ENCODE data around the gene SYT8. TPM values are rescaled to one million over a fixed set of nuclear protein-coding genes. Genes with fewer than 3 reads are reported as not detected.

SYT8 gene
- total and polyA plus RNA-seq, 11 donors, result 0.08 TPM; not detected in 10

DNA sequence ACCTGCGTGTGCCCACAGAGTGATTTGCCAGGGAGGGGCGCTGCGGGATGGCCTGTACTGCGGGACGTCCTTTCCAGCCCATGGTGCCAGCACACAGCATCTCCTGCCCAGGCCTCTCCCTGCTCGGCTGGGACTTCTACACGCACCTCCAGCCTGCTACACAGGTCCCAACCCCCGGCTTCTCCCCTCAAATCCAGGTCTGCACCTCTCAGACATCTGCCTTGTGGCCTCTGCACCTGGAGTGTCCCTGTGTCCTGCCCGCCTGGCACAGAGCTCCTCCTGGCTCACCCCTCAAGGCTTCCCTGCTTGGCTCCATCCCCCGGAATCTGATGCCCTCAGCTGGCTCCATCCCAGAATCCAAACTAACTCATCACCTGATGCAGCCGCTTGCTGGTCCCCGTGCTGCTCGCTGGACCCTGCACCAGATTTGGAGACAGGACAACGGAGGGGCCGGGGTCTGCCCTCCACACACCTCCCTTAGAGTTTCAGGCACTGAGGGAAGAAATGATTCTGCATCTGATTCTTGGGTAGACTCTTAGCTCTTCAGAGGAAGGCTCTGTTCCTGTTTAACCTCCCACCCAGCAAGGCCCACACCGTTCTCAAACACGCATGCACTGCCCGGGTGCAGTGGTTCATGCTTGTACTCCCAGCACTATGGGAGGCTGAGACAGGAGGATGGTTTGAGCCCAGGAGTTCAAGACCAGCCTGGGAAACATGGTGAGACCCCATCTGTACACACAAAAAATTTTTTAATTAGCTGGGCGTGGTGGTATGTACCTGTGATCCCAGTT, 14.0 kb downstream of the SYT8 start:
- Histone ChIP-seq H3K4me1 (peaks cover 0 to 74% (median 9%) of the 10 kb centered on the region in 12 donors), H3K36me3 (no peaks in the 10 kb centered on the region), H3K27ac (no peak overlapping the region), H3K4me3 (no peak overlapping the region), H3K9me3 (no peaks in the 10 kb centered on the region), H3K27me3 (no peaks in the 10 kb centered on the region)
- 87 to 96% (median 94%) methylated on average over 14 to 19 of the region's 19 CpGs for WGBS, 4 donors
- TF ChIP-seq, protein P1, sequence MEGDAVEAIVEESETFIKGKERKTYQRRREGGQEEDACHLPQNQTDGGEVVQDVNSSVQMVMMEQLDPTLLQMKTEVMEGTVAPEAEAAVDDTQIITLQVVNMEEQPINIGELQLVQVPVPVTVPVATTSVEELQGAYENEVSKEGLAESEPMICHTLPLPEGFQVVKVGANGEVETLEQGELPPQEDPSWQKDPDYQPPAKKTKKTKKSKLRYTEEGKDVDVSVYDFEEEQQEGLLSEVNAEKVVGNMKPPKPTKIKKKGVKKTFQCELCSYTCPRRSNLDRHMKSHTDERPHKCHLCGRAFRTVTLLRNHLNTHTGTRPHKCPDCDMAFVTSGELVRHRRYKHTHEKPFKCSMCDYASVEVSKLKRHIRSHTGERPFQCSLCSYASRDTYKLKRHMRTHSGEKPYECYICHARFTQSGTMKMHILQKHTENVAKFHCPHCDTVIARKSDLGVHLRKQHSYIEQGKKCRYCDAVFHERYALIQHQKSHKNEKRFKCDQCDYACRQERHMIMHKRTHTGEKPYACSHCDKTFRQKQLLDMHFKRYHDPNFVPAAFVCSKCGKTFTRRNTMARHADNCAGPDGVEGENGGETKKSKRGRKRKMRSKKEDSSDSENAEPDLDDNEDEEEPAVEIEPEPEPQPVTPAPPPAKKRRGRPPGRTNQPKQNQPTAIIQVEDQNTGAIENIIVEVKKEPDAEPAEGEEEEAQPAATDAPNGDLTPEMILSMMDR (IDR thresholded peaks at IDR 0.05), result no peak
- TF ChIP-seq POLR2A (IDR thresholded peaks at IDR 0.05), result no peak
- no peak for ATAC-seq
- no peak for DNase-seq
- intact Hi-C loops (cut with DNase I), result loop anchor here in 1 of 10 donors (10.0 kb wide), 1 partner anchor 76 kb away; no protein-coding TSS in a partner anchor

DNA sequence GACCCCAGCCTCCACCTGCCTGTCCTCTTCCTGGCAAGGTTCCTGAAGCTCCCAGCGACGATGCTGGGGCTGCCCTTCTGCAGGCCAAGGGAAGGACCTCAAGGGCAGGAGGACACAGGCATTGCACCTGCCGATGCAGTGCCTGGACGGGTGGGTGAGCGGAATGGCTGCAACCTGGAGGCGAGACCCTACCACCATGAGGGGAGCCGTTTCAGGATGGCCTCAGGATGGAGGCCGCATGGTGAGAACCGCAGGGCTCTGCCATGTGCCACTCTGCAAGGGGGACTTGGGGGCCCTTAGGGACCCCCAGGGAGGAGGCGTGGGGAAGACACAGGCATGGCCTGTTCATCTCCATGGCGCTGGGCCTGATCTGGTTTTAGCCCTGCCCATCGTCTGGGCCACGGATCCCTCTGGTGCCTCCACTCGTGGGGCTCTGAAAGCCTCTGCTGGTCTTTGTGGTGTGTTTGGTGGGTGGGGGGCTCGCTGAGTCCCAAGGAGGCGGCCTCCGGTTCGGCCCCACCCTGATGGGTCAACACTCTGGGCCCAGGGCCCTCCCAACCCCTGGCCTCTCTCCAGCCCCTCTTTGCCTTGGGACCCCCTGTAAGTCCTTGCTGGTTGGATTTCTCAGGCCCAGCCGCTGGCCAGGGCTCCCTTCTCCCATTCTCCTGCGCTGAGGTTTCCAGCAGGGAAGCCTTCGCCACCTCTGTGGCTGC, 16.8 kb downstream of the SYT8 start:
- no peaks in the 10 kb centered on the region for H3K9me3 ChIP-seq
- H3K27me3 ChIP-seq, result no peaks in the 10 kb centered on the region
- TF ChIP-seq POLR2A (IDR thresholded peaks at IDR 0.05), result no peak
- TF ChIP-seq, protein P1 (IDR thresholded peaks at IDR 0.05), result no peak
- WGBS, 4 donors, result 92 to 97% (median 95%) methylated on average over 12 to 21 of the region's 21 CpGs
- peaks cover 0 to 73% (median 0%) of the 10 kb centered on the region in 12 donors for H3K4me1 ChIP-seq
- peak overlapping the region in 2 of 12 donors; percentile 57 to 94 for H3K27ac ChIP-seq
- intact Hi-C loops (cut with DNase I), result no loop called here
- peak overlapping the region in 1 of 12 donors; percentile 15 for H3K4me3 ChIP-seq
- no peaks in the 10 kb centered on the region for H3K36me3 ChIP-seq
- no peak for DNase-seq
- no peak for ATAC-seq

DNA sequence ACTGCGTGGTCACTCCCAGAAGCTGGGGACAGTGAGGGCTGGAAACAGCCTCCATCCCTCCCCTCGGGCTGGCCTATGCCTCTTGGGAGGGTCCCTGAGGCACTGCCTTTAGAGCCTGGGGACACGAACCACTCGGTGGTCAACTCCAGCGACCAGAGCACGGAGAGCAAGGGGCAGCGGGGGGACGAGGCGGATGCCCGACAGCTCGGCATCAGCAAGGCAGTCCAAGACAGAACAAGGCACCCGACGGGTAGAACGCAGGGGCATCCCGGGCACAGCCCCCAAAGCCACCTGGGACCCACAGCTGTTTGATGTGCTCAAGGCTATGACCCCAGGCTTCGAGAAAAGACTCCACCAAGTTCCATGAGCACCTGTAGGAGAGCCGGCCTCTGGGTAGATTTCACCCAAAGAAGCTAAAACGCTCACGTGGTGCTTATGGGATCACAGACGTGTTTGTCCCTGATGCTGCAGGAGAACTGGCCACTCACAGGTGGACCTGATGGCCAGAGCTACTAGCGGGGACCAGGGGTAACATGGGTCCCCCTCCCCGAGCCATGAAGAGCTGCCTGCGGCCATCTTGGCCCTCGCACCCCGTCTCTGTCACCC, 17.6 kb downstream of the SYT8 start:
- Histone ChIP-seq H3K4me3 (peak overlapping the region in 1 of 12 donors; percentile 63), H3K27ac (peak overlapping the region in 4 of 12 donors; percentile 37 to 94 (median 47)), H3K9me3 (no peaks in the 10 kb centered on the region), H3K36me3 (no peaks in the 10 kb centered on the region), H3K27me3 (no peaks in the 10 kb centered on the region), H3K4me1 (peaks cover 0 to 79% (median 0%) of the 10 kb centered on the region in 12 donors)
- DNase-seq (no peak), ATAC-seq (no peak)
- intact Hi-C loops (cut with DNase I), result no loop called here
- no peak for TF ChIP-seq POLR2A (IDR thresholded peaks at IDR 0.05)
- TF ChIP-seq, protein P1 (IDR thresholded peaks at IDR 0.05), result no peak
- WGBS, 4 donors, result 87 to 93% (median 91%) methylated on average over 24 to 25 of the region's 25 CpGs

DNA sequence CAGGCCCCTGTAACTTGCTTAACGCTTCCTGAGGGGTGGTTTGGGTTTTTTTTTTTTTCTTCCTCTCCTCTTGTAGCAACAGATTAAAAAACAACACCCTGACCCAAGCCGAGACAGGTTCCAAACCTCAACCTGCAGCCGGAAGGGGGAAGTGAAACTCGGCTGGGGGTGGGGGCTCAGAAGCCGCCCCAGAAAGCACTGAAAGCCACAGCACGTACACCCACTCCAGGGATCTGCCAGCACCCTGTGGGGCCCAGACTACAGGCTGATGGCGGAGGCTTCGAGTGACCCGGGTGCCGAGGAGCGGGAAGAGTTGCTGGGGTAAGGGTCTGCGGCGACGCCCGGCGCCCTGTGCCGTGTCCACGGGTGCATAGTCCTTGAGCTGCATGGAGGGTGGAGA, 18.1 kb downstream of the SYT8 start, which contains the start of gene LSP1:
Gene LSP1, plus strand, starts transcription at position 208 of the 400 bp plus-strand sequence. Its CDS starts 61 bp downstream, at position 269.
- H3K27ac ChIP-seq, result peak within 1 kb of the TSS in 5 of 12 donors; percentile 30 to 94 (median 42)
- 75 to 88% (median 80%) methylated on average over 18 of the region's 18 CpGs for WGBS, 4 donors
- intact Hi-C loops (cut with DNase I), result no loop called here
- no peaks in the 10 kb centered on the region for H3K36me3 ChIP-seq
- H3K27me3 ChIP-seq, result no peaks in the 10 kb centered on the region
- H3K4me3 ChIP-seq, result peak within 1 kb of the TSS in 6 of 12 donors; percentile 21 to 63 (median 32)
- no peaks in the 10 kb centered on the region for H3K9me3 ChIP-seq
- no peak for TF ChIP-seq POLR2A (IDR thresholded peaks at IDR 0.05)
- TF ChIP-seq, protein P1 (IDR thresholded peaks at IDR 0.05), result no peak
- ATAC-seq (peak in 2 of 4 donors; percentile 7 to 32), DNase-seq (no peak)
- H3K4me1 ChIP-seq, result peaks cover 0 to 79% (median 0%) of the 10 kb centered on the region in 12 donors
